Hematopoietic multipotent progenitor cell treated with erythropoietin and hydrocortisone succinate and interleukin-3 and kit ligand, for 4 days (in vitro differentiated cells): Measurements from ENCODE around the gene ANKMY2.

Experiments
- DNase-seq: peaks from one replicate; pipeline ENCODE4 v3.0.0-alpha.2; 2015

The ANKMY2 gene

GRCh38 chr7:16657656-16658279 lies 12.2 kb upstream of the ANKMY2 start:
- peak; percentile 77 for DNase-seq

GRCh38 chr7:16656141-16656540 lies 10.6 kb upstream of the ANKMY2 start:
- DNase-seq = peak; percentile 29

GRCh38 chr7:16655394-16655793 lies 9.8 kb upstream of the ANKMY2 start:
- DNase-seq = no peak

GRCh38 chr7:16652888-16653287 lies 7.3 kb upstream of the ANKMY2 start:
- DNase-seq = no peak

GRCh38 chr7:16652240-16652583 lies 6.7 kb upstream of the ANKMY2 start:
- no peak for DNase-seq

- DNase-seq = no peak
Observed at GRCh38 chr7:16651396-16652239, 6.1 kb upstream of the ANKMY2 start.

GRCh38 chr7:16650266-16650665 lies 4.7 kb upstream of the ANKMY2 start:
- no peak for DNase-seq

- DNase-seq = no peak
Observed at GRCh38 chr7:16649196-16649595, 3.6 kb upstream of the ANKMY2 start.

GRCh38 chr7:16648551-16648950 lies 3.0 kb upstream of the ANKMY2 start:
- no peak for DNase-seq

GRCh38 chr7:16647435-16647960 lies 1.9 kb upstream of the ANKMY2 start:
- peak; percentile 41 for DNase-seq

GRCh38 chr7:16646472-16647072 lies 1.0 kb upstream of the ANKMY2 start:
- peak; percentile 63 for DNase-seq

GRCh38 chr7:16644636-16645592 lies 640 bp downstream of the ANKMY2 start:
- DNase-seq = peak; percentile 95

- no peak for DNase-seq
Observed at GRCh38 chr7:16644157-16644556, 1.4 kb downstream of the ANKMY2 start.

- no peak for DNase-seq
Observed at GRCh38 chr7:16638282-16639280, 7.0 kb downstream of the ANKMY2 start.

GRCh38 chr7:16637379-16637778 lies 8.2 kb downstream of the ANKMY2 start:
- DNase-seq = no peak

GRCh38 chr7:16636555-16637101 lies 8.9 kb downstream of the ANKMY2 start:
- no peak for DNase-seq

GRCh38 chr7:16634271-16634738 lies 11.2 kb downstream of the ANKMY2 start:
- no peak for DNase-seq

- no peak for DNase-seq
Observed at GRCh38 chr7:16630654-16631053, 14.9 kb downstream of the ANKMY2 start.

GRCh38 chr7:16627236-16627635 lies 18.3 kb downstream of the ANKMY2 start:
- DNase-seq = no peak

GRCh38 chr7:16626388-16626787 lies 19.2 kb downstream of the ANKMY2 start:
- DNase-seq = no peak

- DNase-seq = no peak
Observed at GRCh38 chr7:16619979-16620408, 25.6 kb downstream of the ANKMY2 start.
